ENCODE measurements around the gene CBX2. TPM values are rescaled to one million over a fixed set of nuclear protein-coding genes. Genes with fewer than 3 reads are reported as not detected.

The CBX2 gene
- total and polyA plus RNA-seq, 2 of the 4 experiments (the other 2 are of a cell fraction): 2.0 to 3.2 TPM

- peaks cover 18% of the 10 kb centered on the region for H3K9me1 ChIP-seq (ENCODE audit: insufficient read depth, low read length)
- no peak overlapping the region for H3K18ac ChIP-seq (ENCODE audit: low read depth, low read length)
- H3K23ac ChIP-seq (ENCODE audit: low read depth, low read length): no peak overlapping the region
- peaks cover 14% of the 10 kb centered on the region for H3K4me1 ChIP-seq (ENCODE audit: control insufficient read depth, insufficient read depth, low read length)
- no peak overlapping the region for H2BK20ac ChIP-seq (ENCODE audit: low read depth, low read length)
- ATAC-seq (ENCODE audit: low read depth) (no peak), DNase-seq (no peak)
- H3K14ac ChIP-seq (replicated peaks; ENCODE audit: low read depth, low read length): no peak overlapping the region
- in situ Hi-C loops (cut with MboI; ENCODE audit: low sequenced_read_pairs): no loop called here
- H3K27me3 ChIP-seq (ENCODE audit: control insufficient read depth, insufficient read depth, low read length): no peaks in the 10 kb centered on the region
- no peak overlapping the region for H4K5ac ChIP-seq (ENCODE audit: low read depth, low read length)
- H4K8ac ChIP-seq (ENCODE audit: low read depth in 2 of 2, low read length in 2 of 2): no peak overlapping the region
- H3K9me3 ChIP-seq (ENCODE audit: control insufficient read depth, insufficient read depth, low read length): no peaks in the 10 kb centered on the region
- no peak overlapping the region for H3K27ac ChIP-seq (ENCODE audit: insufficient read depth, low read length)
- no TSS peak for BruUV-seq (replicated peaks)
- no peak overlapping the region for H2AFZ ChIP-seq (replicated peaks; ENCODE audit: low read length, poor library complexity)
- no peak for TF ChIP-seq RCOR1 (IDR thresholded peaks at IDR 0.05; ENCODE audit: insufficient replicate concordance, low read length)
- TF ChIP-seq CEBPB (IDR thresholded peaks at IDR 0.05; ENCODE audit: low read depth, low read length): no peak
- no peak for TF ChIP-seq BHLHE40 (IDR thresholded peaks at IDR 0.05; ENCODE audit: low read depth, low read length)
- no peak for TF ChIP-seq MAFK (IDR thresholded peaks at IDR 0.05; ENCODE audit: low read depth, low read length)
- no peak for TF ChIP-seq RAD21 (IDR thresholded peaks at IDR 0.05; ENCODE audit: low read length)
- no peak for TF ChIP-seq USF2 (IDR thresholded peaks at IDR 0.05; ENCODE audit: low read depth, low read length)
- TF ChIP-seq RFX5 (IDR thresholded peaks at IDR 0.05; ENCODE audit: low read depth, low read length): no peak
- no peak for TF ChIP-seq MAZ (IDR thresholded peaks at IDR 0.05; ENCODE audit: borderline replicate concordance, low read depth, low read length)
- no peak overlapping the region for H3K4me2 ChIP-seq (ENCODE audit: low read depth, low read length)
- 93% methylated on average over 3 of the region's 8 CpGs; no CpG with 5 or more reads in 1 of the 2 experiments for WGBS, 2 experiments (ENCODE audit: extremely low coverage in 2 of 2, insufficient read length in 1 of 2)
- H2AK9ac ChIP-seq (replicated peaks; ENCODE audit: low read depth, low read length, poor library complexity): peak overlapping the region; percentile 48
- H2BK15ac ChIP-seq (ENCODE audit: low read depth, low read length): no peak overlapping the region
- H3K4ac ChIP-seq (ENCODE audit: low read depth, low read length): no peak overlapping the region
- H4K20me1 ChIP-seq (ENCODE audit: insufficient read depth, low read length): peaks cover 32% of the 10 kb centered on the region
- intact Hi-C loops (cut with micrococcal nuclease): no loop called here
- H3K9ac ChIP-seq (ENCODE audit: low read depth, low read length): no peak overlapping the region
- no peak overlapping the region for H2BK120ac ChIP-seq (ENCODE audit: low read depth, low read length)
- CTCF ChIA-PET: no interaction called here
- POLR2A ChIA-PET (ENCODE audit: unreplicated experiment): interaction anchor here (0.6 kb wide), 1 partner anchor 8 kb away, joined by 6 read pairs; the partner anchor contains the start of gene CBX4
- peaks cover 0 to 27% of the 10 kb centered on the region in 2 experiments for H3K79me1 ChIP-seq (ENCODE audit: low read depth in 1 of 2, low read length in 2 of 2)
- H3K36me3 ChIP-seq (ENCODE audit: control insufficient read depth, insufficient read depth, low read length): peaks cover 21% of the 10 kb centered on the region; the same call in 1 of the 2 replicates
- no peak overlapping the region for H3K4me3 ChIP-seq (ENCODE audit: insufficient read depth, low read depth, low read length)
- dilution Hi-C loops (cut with HindIII; ENCODE audit: low sequenced_read_pairs, unreplicated experiment): no loop called here
- no peak overlapping the region for H2BK5ac ChIP-seq (ENCODE audit: low read depth, low read length, poor library complexity, severe bottlenecking)
- no peak overlapping the region for H3K56ac ChIP-seq (ENCODE audit: extremely low read depth, insufficient read depth, low read length)
- H4K91ac ChIP-seq (ENCODE audit: insufficient read depth, low read depth, low read length): no peak overlapping the region
- H2AK5ac ChIP-seq (ENCODE audit: low read depth, low read length): peak overlapping the region; percentile 48; the same call in 1 of the 2 replicates
Observed at GRCh38 chr17:79830763-79831264, 52.9 kb downstream of the CBX2 start.
